Panc1 (cell line): Measurements from ENCODE around the gene TAF5L.
"Not testable (repeated sequence)": the region's sequence is repeated elsewhere in the genome, so short reads cannot be mapped to it uniquely, and the experiment has no call there.

Source experiments
- POLR2AphosphoS5 ChIP-seq: IDR thresholded peaks from 2 replicates; pipeline ENCODE4 v1.6.1; 2012; ENCODE audit warnings: mild to moderate bottlenecking, low read depth, low read length, moderate library complexity
- SIN3A ChIP-seq: IDR thresholded peaks from 2 replicates; pipeline ENCODE4 v1.6.1; 2012; ENCODE audit warnings: low read depth, mild to moderate bottlenecking, low read length, moderate library complexity, borderline replicate concordance; ENCODE audit not compliant: insufficient read depth
- TCF7L2 ChIP-seq: IDR thresholded peaks from 2 replicates; pipeline ENCODE4 v1.6.1; 2011; ENCODE audit warnings: mild to moderate bottlenecking, low read depth, low read length, inconsistent platforms
- TF ChIP-seq, protein P1 (sequence below): fragments of 450-650 bp; IDR thresholded peaks from 2 replicates; pipeline ENCODE4 v1.5.1; 2017; ENCODE audit warnings: mild to moderate bottlenecking
- TF ChIP-seq, protein P2 (sequence below), 2 experiments: IDR thresholded peaks; 2 replicates each; pipeline ENCODE4 v1.6.1; 2011 to 2012; ENCODE audit warnings: low read depth in 2 of 2, control low read depth in 1 of 2, low read length in 1 of 2, mild to moderate bottlenecking in 1 of 2, moderate library complexity in 1 of 2; ENCODE audit not compliant: insufficient read depth in 1 of 2

DNA sequence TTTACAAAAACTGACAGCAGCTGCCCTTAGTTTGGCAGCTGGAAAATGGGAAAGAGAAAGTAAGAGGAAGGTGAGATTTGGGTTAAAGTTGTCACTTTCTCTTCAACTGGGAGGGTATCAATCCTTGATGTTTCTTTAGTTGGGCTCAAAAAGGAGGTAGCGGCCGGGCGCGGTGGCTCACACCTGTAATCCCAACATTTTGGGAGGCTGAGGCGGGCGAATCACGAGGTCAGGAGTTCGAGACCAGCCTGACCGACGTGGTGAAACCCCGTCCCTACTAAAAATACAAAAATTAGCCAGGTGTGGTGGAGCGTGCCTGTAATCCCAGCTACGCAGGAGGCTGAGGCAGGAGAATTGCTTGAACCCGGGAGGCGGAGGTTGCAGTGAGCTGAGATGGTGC, 65.8 kb downstream of the TAF5L start:
- TF ChIP-seq, protein P1, sequence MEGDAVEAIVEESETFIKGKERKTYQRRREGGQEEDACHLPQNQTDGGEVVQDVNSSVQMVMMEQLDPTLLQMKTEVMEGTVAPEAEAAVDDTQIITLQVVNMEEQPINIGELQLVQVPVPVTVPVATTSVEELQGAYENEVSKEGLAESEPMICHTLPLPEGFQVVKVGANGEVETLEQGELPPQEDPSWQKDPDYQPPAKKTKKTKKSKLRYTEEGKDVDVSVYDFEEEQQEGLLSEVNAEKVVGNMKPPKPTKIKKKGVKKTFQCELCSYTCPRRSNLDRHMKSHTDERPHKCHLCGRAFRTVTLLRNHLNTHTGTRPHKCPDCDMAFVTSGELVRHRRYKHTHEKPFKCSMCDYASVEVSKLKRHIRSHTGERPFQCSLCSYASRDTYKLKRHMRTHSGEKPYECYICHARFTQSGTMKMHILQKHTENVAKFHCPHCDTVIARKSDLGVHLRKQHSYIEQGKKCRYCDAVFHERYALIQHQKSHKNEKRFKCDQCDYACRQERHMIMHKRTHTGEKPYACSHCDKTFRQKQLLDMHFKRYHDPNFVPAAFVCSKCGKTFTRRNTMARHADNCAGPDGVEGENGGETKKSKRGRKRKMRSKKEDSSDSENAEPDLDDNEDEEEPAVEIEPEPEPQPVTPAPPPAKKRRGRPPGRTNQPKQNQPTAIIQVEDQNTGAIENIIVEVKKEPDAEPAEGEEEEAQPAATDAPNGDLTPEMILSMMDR: not testable (repeated sequence)
- TF ChIP-seq, protein P2, sequence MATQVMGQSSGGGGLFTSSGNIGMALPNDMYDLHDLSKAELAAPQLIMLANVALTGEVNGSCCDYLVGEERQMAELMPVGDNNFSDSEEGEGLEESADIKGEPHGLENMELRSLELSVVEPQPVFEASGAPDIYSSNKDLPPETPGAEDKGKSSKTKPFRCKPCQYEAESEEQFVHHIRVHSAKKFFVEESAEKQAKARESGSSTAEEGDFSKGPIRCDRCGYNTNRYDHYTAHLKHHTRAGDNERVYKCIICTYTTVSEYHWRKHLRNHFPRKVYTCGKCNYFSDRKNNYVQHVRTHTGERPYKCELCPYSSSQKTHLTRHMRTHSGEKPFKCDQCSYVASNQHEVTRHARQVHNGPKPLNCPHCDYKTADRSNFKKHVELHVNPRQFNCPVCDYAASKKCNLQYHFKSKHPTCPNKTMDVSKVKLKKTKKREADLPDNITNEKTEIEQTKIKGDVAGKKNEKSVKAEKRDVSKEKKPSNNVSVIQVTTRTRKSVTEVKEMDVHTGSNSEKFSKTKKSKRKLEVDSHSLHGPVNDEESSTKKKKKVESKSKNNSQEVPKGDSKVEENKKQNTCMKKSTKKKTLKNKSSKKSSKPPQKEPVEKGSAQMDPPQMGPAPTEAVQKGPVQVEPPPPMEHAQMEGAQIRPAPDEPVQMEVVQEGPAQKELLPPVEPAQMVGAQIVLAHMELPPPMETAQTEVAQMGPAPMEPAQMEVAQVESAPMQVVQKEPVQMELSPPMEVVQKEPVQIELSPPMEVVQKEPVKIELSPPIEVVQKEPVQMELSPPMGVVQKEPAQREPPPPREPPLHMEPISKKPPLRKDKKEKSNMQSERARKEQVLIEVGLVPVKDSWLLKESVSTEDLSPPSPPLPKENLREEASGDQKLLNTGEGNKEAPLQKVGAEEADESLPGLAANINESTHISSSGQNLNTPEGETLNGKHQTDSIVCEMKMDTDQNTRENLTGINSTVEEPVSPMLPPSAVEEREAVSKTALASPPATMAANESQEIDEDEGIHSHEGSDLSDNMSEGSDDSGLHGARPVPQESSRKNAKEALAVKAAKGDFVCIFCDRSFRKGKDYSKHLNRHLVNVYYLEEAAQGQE (IDR thresholded peaks at IDR 0.05; ENCODE audit: insufficient read depth in 1 of 2, low read depth in 2 of 2, low read length in 1 of 2): not testable (repeated sequence)
- TF ChIP-seq POLR2AphosphoS5, SIN3A, TCF7L2: not testable (repeated sequence)
